ENCODE measurements around the gene SDK1.

SDK1 gene

GRCh38 chr7:3636131-3636860 lies 335.2 kb downstream of the SDK1 start:
- Mint-ChIP-seq H3K27ac (no peak overlapping the region), H3K27me3 (peaks cover 10% of the 10 kb centered on the region), H3K4me1 (ENCODE audit: low read depth) (no peaks in the 10 kb centered on the region), H3K4me3 (no peak overlapping the region), H3K36me3 (ENCODE audit: low read depth) (no peaks in the 10 kb centered on the region), H3K9me3 (peaks cover 3% of the 10 kb centered on the region)
- no peak for DNase-seq

DNA sequence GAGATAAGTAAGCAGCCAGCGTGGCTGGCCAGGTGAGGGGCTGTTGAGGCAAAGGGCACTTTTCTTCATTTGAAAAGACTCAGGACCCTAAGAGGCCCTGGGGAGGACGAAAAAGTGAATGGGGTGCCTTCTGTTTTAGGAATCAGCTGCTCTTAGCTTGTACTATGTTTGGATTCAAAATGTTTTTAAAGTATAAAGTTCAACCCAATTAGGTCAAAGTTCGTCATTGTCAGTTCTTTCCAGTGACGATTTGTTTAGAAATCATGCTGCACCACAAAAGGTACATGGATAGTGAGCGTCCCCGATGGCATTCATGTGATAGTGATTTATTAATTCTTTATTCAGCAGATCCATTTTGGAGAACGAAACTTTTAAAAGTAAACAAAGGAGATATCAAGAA lies 338.2 kb downstream of the SDK1 start:
- Mint-ChIP-seq H3K4me1 (ENCODE audit: low read depth) (no peaks in the 10 kb centered on the region), H3K27me3 (peaks cover 16% of the 10 kb centered on the region), H3K36me3 (ENCODE audit: low read depth) (no peaks in the 10 kb centered on the region), H3K4me3 (no peak overlapping the region), H3K27ac (no peak overlapping the region), H3K9me3 (no peaks in the 10 kb centered on the region)
- DNase-seq, result no peak

DNA sequence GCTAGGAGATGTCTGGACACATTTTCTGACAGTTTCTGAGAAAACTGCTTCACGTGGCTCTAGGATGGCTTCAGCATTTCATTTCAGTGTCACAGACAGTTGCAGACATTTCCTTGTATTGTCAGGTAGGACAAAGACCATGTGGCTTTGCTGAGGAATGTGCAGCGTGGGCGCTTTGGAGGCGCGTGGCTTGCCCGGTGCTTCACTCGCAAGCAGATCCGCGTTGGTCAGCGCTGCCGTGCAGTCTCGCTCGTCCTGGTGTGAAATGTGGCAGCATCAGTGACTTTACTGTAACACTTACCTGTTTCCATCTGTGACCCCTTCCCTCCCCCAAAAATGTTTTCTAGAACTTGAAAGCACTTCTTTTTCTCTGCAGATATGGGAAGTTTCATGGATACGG lies 340.5 kb downstream of the SDK1 start:
- no peaks in the 10 kb centered on the region for H3K9me3 Mint-ChIP-seq
- DNase-seq, result no peak
- no peak overlapping the region for H3K27ac Mint-ChIP-seq
- peaks cover 10% of the 10 kb centered on the region for H3K27me3 Mint-ChIP-seq
- H3K4me1 Mint-ChIP-seq (ENCODE audit: low read depth), result no peaks in the 10 kb centered on the region
- H3K36me3 Mint-ChIP-seq (ENCODE audit: low read depth), result no peaks in the 10 kb centered on the region
- no peak overlapping the region for H3K4me3 Mint-ChIP-seq

DNA sequence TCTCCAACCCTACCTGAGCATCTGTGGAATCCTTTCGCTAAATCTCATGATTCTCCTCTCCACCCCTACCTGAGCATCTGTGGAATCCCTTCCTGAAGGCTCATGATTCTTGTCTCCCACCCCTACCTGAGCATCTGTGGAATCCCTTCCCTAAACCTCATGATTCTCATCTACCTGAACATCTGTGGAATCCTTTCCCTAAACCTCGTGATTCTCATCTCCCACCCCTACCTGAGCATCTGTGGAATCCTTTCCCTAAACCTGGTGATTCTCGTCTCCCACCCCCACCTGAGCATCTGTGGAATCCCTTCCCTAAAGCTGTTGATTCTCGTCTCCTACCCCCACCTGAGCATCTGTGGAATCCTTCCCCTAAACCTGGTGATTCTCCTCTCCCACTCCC lies 342.0 kb downstream of the SDK1 start:
- Mint-ChIP-seq H3K4me3 (no peak overlapping the region), H3K4me1 (ENCODE audit: low read depth) (no peaks in the 10 kb centered on the region), H3K36me3 (ENCODE audit: low read depth) (no peaks in the 10 kb centered on the region), H3K27ac (no peak overlapping the region), H3K27me3 (peaks cover 7% of the 10 kb centered on the region), H3K9me3 (no peaks in the 10 kb centered on the region)
- DNase-seq, result no peak

DNA sequence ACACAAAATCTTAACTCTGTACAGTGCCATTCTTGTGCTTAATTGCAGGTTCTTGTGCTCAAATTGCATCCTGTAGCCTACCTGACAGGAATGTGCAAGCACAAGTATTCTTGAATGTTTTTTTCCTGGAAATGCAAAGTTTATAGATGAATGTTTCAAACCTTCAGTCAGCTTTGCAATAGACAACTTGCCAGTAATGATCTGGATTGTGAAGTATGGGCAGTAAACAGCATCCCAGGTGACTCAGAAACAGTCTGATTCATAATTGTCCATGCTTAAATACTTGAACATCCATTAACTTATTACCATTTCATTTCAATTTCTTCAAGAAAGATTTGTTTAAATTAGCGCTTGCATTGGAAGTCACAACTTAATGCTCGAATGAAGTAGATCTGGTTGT lies 347.2 kb downstream of the SDK1 start:
- Mint-ChIP-seq H3K9me3 (no peaks in the 10 kb centered on the region), H3K27me3 (peaks cover 6% of the 10 kb centered on the region), H3K36me3 (ENCODE audit: low read depth) (no peaks in the 10 kb centered on the region), H3K27ac (no peak overlapping the region), H3K4me1 (ENCODE audit: low read depth) (no peaks in the 10 kb centered on the region), H3K4me3 (no peak overlapping the region)
- DNase-seq, result no peak

- Mint-ChIP-seq H3K27me3 (peaks cover 4% of the 10 kb centered on the region), H3K27ac (no peak overlapping the region), H3K36me3 (ENCODE audit: low read depth) (no peaks in the 10 kb centered on the region), H3K9me3 (no peaks in the 10 kb centered on the region), H3K4me3 (no peak overlapping the region), H3K4me1 (ENCODE audit: low read depth) (no peaks in the 10 kb centered on the region)
- no peak for DNase-seq
Observed at GRCh38 chr7:3649250-3649649, 348.2 kb downstream of the SDK1 start.

- H3K36me3 Mint-ChIP-seq (ENCODE audit: low read depth), result no peaks in the 10 kb centered on the region
- H3K27ac Mint-ChIP-seq, result no peak overlapping the region
- peaks cover 4% of the 10 kb centered on the region for H3K27me3 Mint-ChIP-seq
- DNase-seq, result no peak
- H3K4me1 Mint-ChIP-seq (ENCODE audit: low read depth), result no peaks in the 10 kb centered on the region
- no peak overlapping the region for H3K4me3 Mint-ChIP-seq
- no peaks in the 10 kb centered on the region for H3K9me3 Mint-ChIP-seq
Observed at GRCh38 chr7:3649678-3650440, 348.8 kb downstream of the SDK1 start.

DNA sequence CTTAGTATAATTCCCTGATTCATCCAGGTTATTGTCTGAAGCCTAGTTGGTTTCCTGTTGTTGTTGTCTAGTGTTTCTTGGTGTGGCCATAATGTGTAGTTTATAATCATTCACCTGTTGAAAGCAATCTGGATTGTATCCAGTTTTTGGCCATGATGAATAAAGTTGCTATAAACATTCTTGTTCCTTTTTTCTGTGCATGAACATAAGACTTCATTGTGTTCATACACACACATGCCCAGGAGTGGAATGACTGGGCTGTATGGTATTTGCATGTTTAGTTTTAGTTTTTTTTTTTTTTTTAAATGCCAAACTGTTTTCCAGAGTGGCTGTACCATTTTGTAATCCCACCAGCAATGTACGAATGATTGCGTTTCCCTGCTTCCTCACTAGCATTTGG lies 349.8 kb downstream of the SDK1 start:
- H3K4me3 Mint-ChIP-seq, result no peak overlapping the region
- H3K4me1 Mint-ChIP-seq (ENCODE audit: low read depth), result no peaks in the 10 kb centered on the region
- no peaks in the 10 kb centered on the region for H3K9me3 Mint-ChIP-seq
- DNase-seq, result no peak
- H3K36me3 Mint-ChIP-seq (ENCODE audit: low read depth), result no peaks in the 10 kb centered on the region
- H3K27me3 Mint-ChIP-seq, result peaks cover 4% of the 10 kb centered on the region
- no peak overlapping the region for H3K27ac Mint-ChIP-seq

GRCh38 chr7:3655635-3656034 lies 354.6 kb downstream of the SDK1 start:
- peaks cover 9% of the 10 kb centered on the region for H3K27me3 Mint-ChIP-seq
- no peaks in the 10 kb centered on the region for H3K36me3 Mint-ChIP-seq (ENCODE audit: low read depth)
- H3K9me3 Mint-ChIP-seq, result no peaks in the 10 kb centered on the region
- no peaks in the 10 kb centered on the region for H3K4me1 Mint-ChIP-seq (ENCODE audit: low read depth)
- no peak for DNase-seq
- H3K4me3 Mint-ChIP-seq, result no peak overlapping the region
- no peak overlapping the region for H3K27ac Mint-ChIP-seq

DNA sequence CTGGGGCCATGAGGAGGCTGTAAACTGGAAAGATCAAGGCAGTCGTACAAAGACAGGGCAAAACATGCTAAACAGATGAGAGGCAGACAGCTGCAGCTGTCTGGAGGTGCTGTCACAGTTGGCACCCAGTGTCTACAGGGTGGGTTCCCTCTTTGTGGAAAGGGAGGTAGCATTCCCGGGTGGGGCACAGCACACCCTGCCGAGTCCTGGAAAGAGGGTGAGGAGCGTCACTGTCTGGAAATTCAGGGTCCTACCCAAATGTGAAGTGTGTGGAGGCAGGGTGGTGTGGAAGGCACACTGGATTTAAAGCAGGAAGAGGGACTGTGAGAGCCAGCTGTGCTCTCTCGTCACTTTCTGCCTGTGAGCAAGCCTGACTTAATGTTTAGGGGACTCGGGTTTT lies 356.2 kb downstream of the SDK1 start:
- Mint-ChIP-seq H3K36me3 (ENCODE audit: low read depth) (no peaks in the 10 kb centered on the region), H3K9me3 (no peaks in the 10 kb centered on the region), H3K4me3 (no peak overlapping the region), H3K4me1 (ENCODE audit: low read depth) (no peaks in the 10 kb centered on the region), H3K27ac (no peak overlapping the region), H3K27me3 (peaks cover 9% of the 10 kb centered on the region)
- DNase-seq, result no peak

DNA sequence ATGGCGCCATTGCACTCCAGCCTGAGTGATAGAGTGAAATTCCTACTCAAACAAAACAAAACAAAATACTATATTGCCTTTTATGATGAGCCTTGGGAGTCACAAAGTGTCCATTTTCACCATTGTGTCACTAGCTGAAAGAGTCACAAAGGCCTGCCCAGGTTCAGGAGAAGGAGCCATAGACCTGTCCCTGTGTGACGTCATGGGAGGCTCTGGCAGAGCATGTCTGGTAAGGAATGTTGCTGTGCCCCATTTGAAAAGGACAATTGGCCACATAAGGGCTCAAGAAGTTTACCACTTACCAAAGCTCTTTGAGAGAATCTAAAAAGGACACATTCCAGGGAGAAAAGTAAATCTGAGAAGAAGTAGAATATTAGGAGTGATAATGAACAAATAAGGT lies 367.7 kb downstream of the SDK1 start:
- no peaks in the 10 kb centered on the region for H3K4me1 Mint-ChIP-seq (ENCODE audit: low read depth)
- peaks cover 3% of the 10 kb centered on the region for H3K27me3 Mint-ChIP-seq
- H3K4me3 Mint-ChIP-seq, result no peak overlapping the region
- no peak for DNase-seq
- H3K27ac Mint-ChIP-seq, result no peak overlapping the region
- H3K9me3 Mint-ChIP-seq, result no peaks in the 10 kb centered on the region
- no peaks in the 10 kb centered on the region for H3K36me3 Mint-ChIP-seq (ENCODE audit: low read depth)

DNA sequence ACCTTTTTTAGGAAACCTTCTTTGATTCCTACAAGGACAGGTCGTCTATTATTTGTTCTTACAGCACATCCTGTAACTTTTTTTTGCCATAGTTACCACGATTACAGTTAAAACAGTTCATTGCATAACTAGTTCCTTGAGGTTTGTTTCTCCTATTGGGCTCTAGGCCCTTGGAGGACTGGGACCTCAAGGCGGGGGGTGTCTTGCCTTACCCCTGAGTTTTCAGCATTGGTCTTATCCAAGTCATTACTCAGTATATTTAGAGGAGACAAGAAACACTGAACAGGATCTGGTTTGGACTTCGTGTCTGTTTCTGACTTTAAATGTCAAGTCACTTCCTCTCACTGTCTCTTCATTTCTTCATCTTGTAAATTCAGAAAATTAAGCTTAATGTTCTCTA lies 369.8 kb downstream of the SDK1 start:
- H3K36me3 Mint-ChIP-seq (ENCODE audit: low read depth), result no peaks in the 10 kb centered on the region
- no peak overlapping the region for H3K4me3 Mint-ChIP-seq
- no peaks in the 10 kb centered on the region for H3K4me1 Mint-ChIP-seq (ENCODE audit: low read depth)
- no peak for DNase-seq
- peaks cover 3% of the 10 kb centered on the region for H3K27me3 Mint-ChIP-seq
- H3K9me3 Mint-ChIP-seq, result no peaks in the 10 kb centered on the region
- H3K27ac Mint-ChIP-seq, result no peak overlapping the region

DNA sequence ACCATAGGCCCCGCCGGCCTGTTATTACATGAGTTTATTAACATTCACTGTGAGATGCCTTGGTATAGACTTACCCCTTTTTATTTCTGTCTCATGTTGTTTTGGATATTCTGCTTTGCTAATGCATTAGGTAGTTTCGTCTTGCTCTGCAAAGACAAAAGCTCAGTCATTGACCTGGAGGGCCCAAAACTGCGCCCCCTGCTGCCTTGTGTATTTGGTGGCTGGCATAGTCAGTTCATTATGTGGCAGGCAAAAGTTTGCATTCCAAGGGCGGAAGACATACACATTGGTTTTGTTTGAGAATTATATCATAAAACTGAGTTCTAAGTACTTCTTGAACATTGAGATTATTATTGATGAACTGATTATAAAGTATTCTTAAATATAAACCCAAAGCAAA lies 372.5 kb downstream of the SDK1 start:
- no peaks in the 10 kb centered on the region for H3K27me3 Mint-ChIP-seq
- H3K27ac Mint-ChIP-seq, result no peak overlapping the region
- no peaks in the 10 kb centered on the region for H3K9me3 Mint-ChIP-seq
- H3K4me1 Mint-ChIP-seq (ENCODE audit: low read depth), result no peaks in the 10 kb centered on the region
- no peak overlapping the region for H3K4me3 Mint-ChIP-seq
- DNase-seq, result peak; percentile 67
- no peaks in the 10 kb centered on the region for H3K36me3 Mint-ChIP-seq (ENCODE audit: low read depth)

DNA sequence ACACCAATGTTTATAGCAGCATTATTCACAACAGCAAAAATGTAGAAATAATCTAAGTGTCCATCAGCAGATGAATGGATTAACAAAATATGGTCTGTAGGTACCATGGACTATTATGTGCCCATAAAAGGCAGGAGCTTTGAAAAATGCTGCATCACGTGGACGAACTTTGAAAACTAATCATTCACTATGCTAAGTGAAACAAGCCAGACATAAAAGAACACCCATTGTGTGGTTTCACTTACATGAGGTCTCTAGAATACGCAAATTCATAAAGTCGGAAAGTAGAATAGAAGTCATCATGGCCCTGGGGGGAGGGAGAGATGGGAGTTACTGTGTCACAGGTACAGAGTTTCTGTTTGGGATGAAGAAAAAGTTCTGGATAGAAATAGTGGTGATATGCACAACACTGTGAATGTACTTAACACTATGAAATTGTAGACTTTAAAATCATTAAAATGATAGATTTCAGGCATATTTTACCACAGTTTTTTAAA lies 377.3 kb downstream of the SDK1 start:
- H3K27me3 Mint-ChIP-seq, result peaks cover 4% of the 10 kb centered on the region

DNA sequence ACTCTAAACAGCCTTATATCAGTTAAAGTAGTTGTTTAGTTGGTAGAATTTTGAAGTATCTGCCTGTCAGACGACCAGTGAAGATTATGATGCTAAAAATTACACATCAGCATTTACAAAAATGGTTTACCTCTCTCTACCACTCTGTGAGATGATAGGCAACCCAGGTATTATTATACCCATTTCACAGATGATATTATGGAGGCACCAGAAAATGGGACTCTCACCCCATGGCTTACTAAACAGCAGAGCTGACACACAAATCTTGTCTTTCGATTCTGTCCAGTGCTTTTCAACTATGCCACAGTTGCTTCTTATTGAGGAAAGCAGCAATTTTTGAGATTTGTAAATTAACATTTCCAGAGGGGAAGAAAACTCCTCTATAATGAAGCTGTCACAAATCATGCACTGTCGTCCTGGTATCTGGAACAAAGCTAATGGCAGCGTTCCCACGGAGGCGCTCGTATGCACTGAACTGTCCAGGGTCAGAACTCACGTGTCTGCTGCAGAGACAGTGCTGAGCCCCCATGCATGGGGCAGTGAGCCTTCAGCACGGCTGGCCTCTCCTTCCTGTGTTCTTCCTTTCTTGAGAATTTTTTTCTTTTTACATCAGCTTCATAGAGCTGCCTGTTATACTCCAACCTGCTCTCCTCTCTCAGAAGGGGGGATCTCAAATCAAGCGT lies 381.1 kb downstream of the SDK1 start:
- Mint-ChIP-seq H3K4me1 (ENCODE audit: low read depth) (no peaks in the 10 kb centered on the region), H3K9me3 (no peaks in the 10 kb centered on the region), H3K4me3 (no peak overlapping the region), H3K27me3 (peaks cover 4% of the 10 kb centered on the region), H3K27ac (no peak overlapping the region), H3K36me3 (ENCODE audit: low read depth) (no peaks in the 10 kb centered on the region)
- no peak for DNase-seq

More for the DNA sequence above, 377.3 kb downstream of the SDK1 start:
- Mint-ChIP-seq H3K4me3 (no peak overlapping the region), H3K9me3 (no peaks in the 10 kb centered on the region), H3K27ac (no peak overlapping the region), H3K4me1 (ENCODE audit: low read depth) (no peaks in the 10 kb centered on the region), H3K36me3 (ENCODE audit: low read depth) (no peaks in the 10 kb centered on the region)
- no peak for DNase-seq
